A549 (cell line): ENCODE results near the gene SKAP1. TPM values are rescaled to one million over a fixed set of nuclear protein-coding genes. Genes with fewer than 3 reads are reported as not detected.

Source experiments
- ATAC-seq, 2 experiments: fragments of 200-7000 bp in 1 of 2; fragments of >200 bp in 1 of 2; cut with Nextera tagmentation in 1 of 2; cut with Tn5 transposase in 1 of 2; 3 replicates each; pipeline versions ENCODE4 v1.8.0 to v1.9.1; 2018 to 2020; ENCODE audit warnings: mild to moderate bottlenecking in 1 of 2, moderate library complexity in 1 of 2
- CTCF ChIA-PET: fragments of 300-600 bp; sonication (Branson Sonifier 250); formaldehyde crosslinking; extraction: SDS; loops from one replicate; lab custom pipeline; 2021; ENCODE audit warnings: antibody characterized with exemption, inconsistent platforms; lab: Yijun Ruan, JAX
- POLR2A ChIA-PET: fragments of 350-600 bp; formaldehyde crosslinking; extraction: SDS; loops from one replicate; lab custom pipeline; 2021; ENCODE audit warnings: antibody characterized with exemption, inconsistent platforms; lab: Yijun Ruan, JAX
- DNase-seq, 2 experiments: peaks; one replicate each; pipeline versions ENCODE4 v3.0.0 to v3.0.0-alpha.2; 2011 to 2016; ENCODE audit warnings: low read depth in 1 of 2, low spot score in 1 of 2
- FAIRE-seq: peaks from 2 replicates; lab custom pipeline; 2011; peaks lifted over from hg19 to GRCh38; lab: Jason Lieb, UNC
- H3K27ac ChIP-seq, 2 experiments: fragments of >200 bp; sonication (Bioruptor Twin); formaldehyde crosslinking; 3 replicates each; pipeline ENCODE4 v1.5.1; 2016 to 2017
- H3K4me1 ChIP-seq: fragments of >200 bp; sonication (Bioruptor Twin); formaldehyde crosslinking; 3 replicates; pipeline ENCODE4 v1.6.1; 2016
- H3K4me2 ChIP-seq: fragments of >200 bp; sonication (Bioruptor Twin); formaldehyde crosslinking; 3 replicates; pipeline ENCODE4 v1.6.1; 2016
- H3K4me3 ChIP-seq: fragments of >200 bp; sonication (Bioruptor Twin); formaldehyde crosslinking; 3 replicates; pipeline ENCODE4 v1.5.1; 2016
- H3K9me3 ChIP-seq: fragments of >200 bp; sonication (Bioruptor Twin); formaldehyde crosslinking; 3 replicates; pipeline ENCODE4 v1.6.1; 2016
- BHLHE40 ChIP-seq: IDR thresholded peaks from 2 replicates; pipeline ENCODE4 v1.6.1; 2012; ENCODE audit warnings: low read depth, low read length, inconsistent platforms
- CBX2 ChIP-seq: fragments of 200-600 bp; sonication (generic); IDR thresholded peaks from 2 replicates; pipeline ENCODE4 v1.6.1; 2016; ENCODE audit warnings: low read depth, mild to moderate bottlenecking, borderline replicate concordance
- E2F6 ChIP-seq: IDR thresholded peaks from 2 replicates; pipeline ENCODE4 v1.6.1; 2012; ENCODE audit warnings: low read depth, borderline replicate concordance
- FOSB ChIP-seq: fragments of 250-450 bp; sonication (Bioruptor Pico); IDR thresholded peaks from 2 replicates; pipeline ENCODE4 v1.5.0; 2020; ENCODE audit warnings: mild to moderate bottlenecking, moderate library complexity
- HMGXB4 ChIP-seq: fragments of 250-450 bp; sonication (Bioruptor Pico); IDR thresholded peaks from 2 replicates; pipeline ENCODE4 v1.5.0; 2021; ENCODE audit warnings: mild to moderate bottlenecking, moderate library complexity, borderline replicate concordance
- HOXB5 ChIP-seq: fragments of 250-450 bp; sonication (Bioruptor Pico); IDR thresholded peaks from 2 replicates; pipeline ENCODE4 v1.5.0; 2020; ENCODE audit warnings: mild to moderate bottlenecking, moderate library complexity
- KDM5A ChIP-seq: fragments of 200-600 bp; sonication (generic); IDR thresholded peaks from 2 replicates; pipeline ENCODE4 v1.6.1; 2016; ENCODE audit warnings: antibody characterized with exemption, mild to moderate bottlenecking
- MAFK ChIP-seq: fragments of 450-650 bp; IDR thresholded peaks from 2 replicates; pipeline ENCODE4 v1.6.1; 2014; ENCODE audit not compliant: partially characterized antibody
- RAD21 ChIP-seq, 2 experiments: fragments of >200 bp in 1 of 2; sonication (Bioruptor Twin) in 1 of 2; formaldehyde crosslinking in 1 of 2; IDR thresholded peaks in 1 of 2; conservative IDR thresholded peaks in 1 of 2; 2 replicates in 1 of 2; 3 replicates in 1 of 2; pipeline ENCODE4 v1.6.1; 2012 to 2018; ENCODE audit warnings: inconsistent platforms in 1 of 2
- RCOR1 ChIP-seq: fragments of 150-350 bp; IDR thresholded peaks from 2 replicates; pipeline ENCODE4 v1.6.1; 2014; ENCODE audit warnings: antibody characterized with exemption, low read length, low read depth
- SMC3 ChIP-seq: fragments of >200 bp; sonication (Bioruptor Twin); formaldehyde crosslinking; IDR thresholded peaks from 3 replicates; pipeline ENCODE4 v1.6.1; 2018; ENCODE audit warnings: inconsistent platforms
- WGBS: methylation state at CpG from one replicate; pipeline ENCODE4 v1.1.6; 2017; ENCODE audit errors: missing lambda C conversion rate; 5-methylcytosine and 5-hydroxymethylcytosine counted together
- polyA plus RNA-seq, 4 experiments: library from polyadenylated mRNA; depleted of rRNA in 3 of 4; stranded (reverse); fragments of >200 nt; fragmentation: RNase III in 1 of 4; extraction: RNeasy Plus Mini Kit Qiagen cat#74134 plus additional on column Dnase treatment in 1 of 4; gene quantifications; 2 replicates in 3 of 4; 3 replicates in 1 of 4; pipeline ENCODE4 v1.2.3, GENCODE V29; 2011 to 2017
- TF ChIP-seq, protein P1 (sequence below): fragments of >200 bp; sonication (Bioruptor Twin); formaldehyde crosslinking; IDR thresholded peaks from 3 replicates; pipeline ENCODE4 v1.5.1; 2016
- TF ChIP-seq, protein P2 (sequence below): IDR thresholded peaks from 2 replicates; pipeline ENCODE4 v1.6.1; 2012

The SKAP1 gene
- polyA plus RNA-seq, 2 of the 4 experiments (the other 2 are of a cell fraction): 0.14 to 0.78 TPM

DNA sequence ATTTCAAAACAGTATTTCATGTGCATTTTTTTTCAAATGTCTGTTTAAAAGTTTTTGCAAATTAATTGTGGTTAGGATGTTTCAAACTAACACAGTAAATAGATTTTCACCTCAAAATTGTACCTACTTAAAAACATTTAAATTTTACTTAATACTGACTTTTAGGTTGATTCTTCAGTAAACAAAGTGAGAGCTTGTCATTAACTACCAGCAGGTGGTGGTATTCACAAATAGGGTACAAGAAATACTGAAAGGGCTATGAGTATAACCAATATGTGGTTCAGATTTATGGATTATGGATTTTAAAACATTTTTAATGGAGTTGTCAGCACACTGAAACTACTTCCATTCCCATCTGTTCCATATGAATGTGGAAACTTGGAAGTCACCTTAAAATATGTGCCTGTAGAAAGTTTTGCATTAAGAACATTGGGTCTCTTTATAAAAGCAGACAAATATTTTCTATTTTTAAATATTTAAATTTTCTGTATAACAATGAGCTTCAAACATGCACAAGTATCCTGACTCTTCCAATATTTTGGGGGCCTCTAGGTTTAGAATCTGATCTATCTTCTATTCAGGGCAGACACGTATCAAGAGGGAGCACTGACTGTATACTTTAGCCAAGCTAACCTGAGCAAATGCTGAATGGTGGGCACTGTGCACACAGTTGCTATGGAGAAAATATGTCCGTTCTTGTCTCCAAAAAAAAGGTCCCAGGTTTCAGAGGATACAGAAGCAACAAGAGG is 166.9 kb downstream of the SKAP1 start (continued):
- TF ChIP-seq, protein P1, sequence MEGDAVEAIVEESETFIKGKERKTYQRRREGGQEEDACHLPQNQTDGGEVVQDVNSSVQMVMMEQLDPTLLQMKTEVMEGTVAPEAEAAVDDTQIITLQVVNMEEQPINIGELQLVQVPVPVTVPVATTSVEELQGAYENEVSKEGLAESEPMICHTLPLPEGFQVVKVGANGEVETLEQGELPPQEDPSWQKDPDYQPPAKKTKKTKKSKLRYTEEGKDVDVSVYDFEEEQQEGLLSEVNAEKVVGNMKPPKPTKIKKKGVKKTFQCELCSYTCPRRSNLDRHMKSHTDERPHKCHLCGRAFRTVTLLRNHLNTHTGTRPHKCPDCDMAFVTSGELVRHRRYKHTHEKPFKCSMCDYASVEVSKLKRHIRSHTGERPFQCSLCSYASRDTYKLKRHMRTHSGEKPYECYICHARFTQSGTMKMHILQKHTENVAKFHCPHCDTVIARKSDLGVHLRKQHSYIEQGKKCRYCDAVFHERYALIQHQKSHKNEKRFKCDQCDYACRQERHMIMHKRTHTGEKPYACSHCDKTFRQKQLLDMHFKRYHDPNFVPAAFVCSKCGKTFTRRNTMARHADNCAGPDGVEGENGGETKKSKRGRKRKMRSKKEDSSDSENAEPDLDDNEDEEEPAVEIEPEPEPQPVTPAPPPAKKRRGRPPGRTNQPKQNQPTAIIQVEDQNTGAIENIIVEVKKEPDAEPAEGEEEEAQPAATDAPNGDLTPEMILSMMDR: peak; percentile 74
- TF ChIP-seq CBX2 (no peak), HOXB5 (no peak), BHLHE40 (no peak)

DNA sequence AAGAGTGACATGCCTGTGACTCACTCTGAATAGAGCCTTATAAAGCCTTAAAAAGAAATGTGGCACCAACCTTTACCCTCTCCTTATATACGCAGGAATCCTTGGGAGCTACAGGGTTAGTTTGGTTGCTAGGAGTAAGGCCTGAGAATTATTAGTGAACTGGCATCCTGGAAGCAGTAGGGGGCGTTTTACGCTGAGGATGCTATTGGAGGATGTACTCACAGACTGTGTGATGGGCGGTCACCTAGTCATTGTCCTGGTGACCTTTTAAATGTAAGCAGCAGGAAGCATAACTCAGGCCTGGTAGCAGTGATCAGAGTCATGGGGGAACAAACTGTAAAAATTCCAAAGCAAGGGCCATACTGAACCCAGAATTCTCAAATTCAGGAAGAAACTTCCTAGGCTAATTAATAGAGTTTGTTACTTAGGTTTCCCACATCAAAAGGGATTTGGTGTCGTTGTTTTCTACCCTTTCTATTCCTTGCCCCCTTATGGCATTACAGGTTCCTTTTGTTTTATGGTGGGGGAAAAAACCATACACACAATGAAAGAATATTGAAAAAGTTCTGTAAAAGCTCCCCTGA is 168.6 kb downstream of the SKAP1 start:
- WGBS: 26% methylated on average over 5 of the region's 5 CpGs
- Histone ChIP-seq H3K9me3 (no peaks in the 10 kb centered on the region), H3K4me3 (no peak overlapping the region), H3K27ac (peak overlapping the region; percentile 18 to 25; a peak in 3 of 6 replicates), H3K4me1 (peaks cover 70% of the 10 kb centered on the region), H3K4me2 (peak overlapping the region; percentile 11)
- ATAC-seq (peak; percentile 72 to 87), FAIRE-seq (peak; percentile 91), DNase-seq (peak; percentile 74 to 92)
- CTCF ChIA-PET: interaction anchor here (0.6 to 10.6 kb wide), 27 partner anchors 12 to 363 kb away, joined by 3 to 217 read pairs (median 3); partner anchors contain the start of genes HOXB5 and HOXB6
- POLR2A ChIA-PET: no interaction called here
- no peak for TF ChIP-seq E2F6
- TF ChIP-seq, protein P1: peak; percentile 70
- no peak for TF ChIP-seq MAFK
- TF ChIP-seq RCOR1: peak; percentile 17; the same call in 1 of the 2 replicates
- peak; percentile 24 to 37; a peak in 2 of 5 replicates for TF ChIP-seq RAD21 (conservative IDR thresholded peaks at IDR 0.05 in 1 of 2, IDR thresholded peaks at IDR 0.05 in 1 of 2)
- TF ChIP-seq FOSB: no peak
- peak; percentile 42; the same call in 2 of the 3 replicates for TF ChIP-seq SMC3

GRCh38 chr17:48259694-48260291 is 170.2 kb downstream of the SKAP1 start:
- ATAC-seq (peak; percentile 52 to 59; a peak in 4 of 6 replicates), FAIRE-seq (peak; percentile 100), DNase-seq (peak; percentile 35 to 87)
- H3K4me3 ChIP-seq: no peak overlapping the region
- ChIA-PET POLR2A (interaction anchor here (1.1 kb wide), 1 partner anchor 344 kb away, joined by 3 read pairs; no protein-coding TSS in a partner anchor), CTCF (interaction anchor here (0.6 to 10.6 kb wide), 74 partner anchors 9 to 618 kb away, joined by 3 to 217 read pairs (median 4); partner anchors contain the start of genes HOXB5, HOXB8, HOXB9 and PRAC2)
- 1% methylated on average over 3 of the region's 3 CpGs for WGBS
- H3K27ac ChIP-seq: peak overlapping the region in 1 of 2 experiments; percentile 35; a peak in 1 of 6 replicates
- H3K4me2 ChIP-seq: peak overlapping the region; percentile 12; the same call in 1 of the 3 replicates
- H3K9me3 ChIP-seq: no peaks in the 10 kb centered on the region
- TF ChIP-seq, protein P2, sequence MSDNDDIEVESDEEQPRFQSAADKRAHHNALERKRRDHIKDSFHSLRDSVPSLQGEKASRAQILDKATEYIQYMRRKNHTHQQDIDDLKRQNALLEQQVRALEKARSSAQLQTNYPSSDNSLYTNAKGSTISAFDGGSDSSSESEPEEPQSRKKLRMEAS: peak; percentile 31
- TF ChIP-seq KDM5A: no peak
- TF ChIP-seq, protein P1: peak; percentile 99
- TF ChIP-seq MAFK: peak; percentile 16
- TF ChIP-seq HMGXB4 (CRISPR knock-in tag): peak; percentile 34; the same call in 1 of the 2 replicates
- no peak for TF ChIP-seq FOSB
- TF ChIP-seq SMC3: peak; percentile 92
- peak; percentile 93 for TF ChIP-seq RAD21 (conservative IDR thresholded peaks at IDR 0.05 in 1 of 2, IDR thresholded peaks at IDR 0.05 in 1 of 2)
- peaks cover 61% of the 10 kb centered on the region for H3K4me1 ChIP-seq
